AG20443 (cell line): ENCODE results near the gene RLF.

Experiments used
- DNase-seq: peaks from one replicate; pipeline ENCODE4 v3.0.0; 2012; ENCODE audit warnings: low spot score, mixed read lengths

RLF gene

GRCh38 chr1:40270152-40270834 lies 109.1 kb downstream of the RLF start:
- DNase-seq = peak; percentile 35

GRCh38 chr1:40272653-40273213 lies 111.5 kb downstream of the RLF start:
- DNase-seq = no peak

- no peak for DNase-seq
Observed at GRCh38 chr1:40273547-40274166, 112.5 kb downstream of the RLF start.

- no peak for DNase-seq
Observed at GRCh38 chr1:40274331-40274730, 113.1 kb downstream of the RLF start.

GRCh38 chr1:40276122-40276521 lies 114.9 kb downstream of the RLF start:
- DNase-seq = no peak

- no peak for DNase-seq
Observed at GRCh38 chr1:40281853-40282252, 120.7 kb downstream of the RLF start.
